NCI-H2227 (cell line): ENCODE measurements around the gene SEPTIN3.

ENCODE experiments used
- DNase-seq: peaks from one replicate; lab custom pipeline; 2025; ENCODE audit not compliant: unreplicated experiment; lab: John Stamatoyannopoulos, UW

The SEPTIN3 gene

GRCh38 chr22:42007922-42008321, 38.7 kb downstream of the SEPTIN3 start:
- no peak for DNase-seq

GRCh38 chr22:42010778-42011177, 41.5 kb downstream of the SEPTIN3 start:
- no peak for DNase-seq

DNA sequence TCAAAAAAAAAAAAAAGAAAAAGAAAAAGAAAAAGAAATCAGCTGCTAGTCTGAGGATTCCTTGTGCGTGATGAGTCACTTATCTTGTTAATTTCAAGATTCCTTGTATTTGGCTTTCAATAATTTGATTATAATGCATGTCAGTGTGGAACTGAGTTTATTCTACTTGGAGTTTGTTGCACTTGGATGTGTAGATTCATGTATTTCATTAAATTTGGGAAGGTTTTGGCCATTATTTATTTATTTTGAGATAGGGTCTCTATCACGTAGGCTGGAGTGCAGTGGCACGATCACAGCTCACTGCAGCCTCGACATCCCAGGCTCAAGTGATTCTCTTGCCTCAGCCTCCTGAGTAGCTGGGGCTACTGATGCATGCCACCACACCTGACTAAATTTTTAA, 44.1 kb downstream of the SEPTIN3 start:
- DNase-seq, result no peak

DNA sequence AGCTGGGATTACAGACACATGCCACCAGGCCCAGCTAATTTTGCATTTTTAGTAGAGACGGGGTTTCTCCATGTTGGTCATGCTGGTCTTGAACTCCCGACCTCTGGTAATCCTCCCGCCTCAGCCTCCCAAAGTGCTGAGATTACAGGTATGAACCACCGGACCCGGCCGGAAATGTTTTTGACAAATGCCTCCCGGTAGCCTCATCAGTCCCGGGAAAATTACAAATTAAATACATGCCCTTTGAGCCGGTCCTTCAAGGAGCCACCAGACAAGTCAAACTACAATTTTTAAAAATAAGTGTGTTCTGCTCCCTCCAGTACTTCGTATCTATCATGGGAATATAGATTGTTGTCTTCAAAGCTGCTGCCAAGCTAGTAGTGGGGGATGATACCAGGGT, 46.9 kb downstream of the SEPTIN3 start:
- DNase-seq, result no peak

DNA sequence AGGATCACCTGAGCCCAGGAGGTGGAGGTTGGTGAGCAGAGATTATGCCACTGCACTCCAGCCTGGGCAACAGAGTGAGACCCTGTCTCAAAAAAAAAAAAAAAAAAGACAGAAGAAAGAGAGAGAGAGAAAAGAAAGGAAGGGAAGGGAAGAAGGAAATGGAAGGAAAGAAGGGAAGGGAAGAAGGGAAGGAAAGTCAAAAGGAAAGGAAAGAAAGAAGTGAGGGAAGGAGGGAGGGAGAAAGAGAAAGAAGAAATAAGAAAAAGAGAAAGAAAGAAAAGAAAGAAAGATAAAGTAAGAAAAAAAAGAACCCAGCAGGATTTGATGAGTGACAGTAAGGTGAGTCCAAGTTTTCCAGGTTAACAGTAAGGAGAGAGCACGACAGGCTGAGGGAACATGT, 49.0 kb downstream of the SEPTIN3 start:
- no peak for DNase-seq
